Transverse colon (tissue), 4 donors: ENCODE results near the gene FBXO30. TPM values are rescaled to one million over a fixed set of nuclear protein-coding genes. Genes with fewer than 3 reads are reported as not detected.
A peak's percentile ranks its signal among the peaks of the same experiment; 100 is the strongest.

Experiments used
- DNase-seq: peaks from one replicate; pipeline ENCODE4 v3.0.0-alpha.2; 2019
- H3K27ac ChIP-seq, 4 donors: fragments of 200-600 bp; sonication (generic); 2 replicates each; pipeline ENCODE4 v1.5.1; 2016 to 2018; ENCODE audit warnings: inconsistent platforms in 4 of 4
- H3K27me3 ChIP-seq: fragments of 200-600 bp; sonication (generic); 2 replicates; pipeline ENCODE4 v1.5.1; 2017; ENCODE audit warnings: inconsistent platforms
- H3K36me3 ChIP-seq, 4 donors: fragments of 200-600 bp; sonication (generic); 2 replicates each; pipeline ENCODE4 v1.5.1; 2017 to 2019; ENCODE audit warnings: inconsistent platforms in 4 of 4
- H3K4me1 ChIP-seq, 4 donors: fragments of 200-600 bp; sonication (generic); 2 replicates each; pipeline ENCODE4 v1.5.1; 2017 to 2020; ENCODE audit warnings: inconsistent platforms in 4 of 4
- H3K4me3 ChIP-seq, 4 donors: fragments of 200-600 bp; sonication (generic); 1 replicate in 1 of 4; 2 replicates in 3 of 4; pipeline versions ENCODE4 v1.5.1 to v1.6.1; 2017 to 2019; ENCODE audit warnings: inconsistent platforms in 4 of 4
- H3K9me3 ChIP-seq, 2 donors: fragments of 200-600 bp; sonication (generic); 2 replicates each; pipeline ENCODE4 v1.5.1; 2017 to 2019; ENCODE audit warnings: inconsistent platforms in 2 of 2
- EP300 ChIP-seq: sonication (generic); formaldehyde crosslinking; IDR thresholded peaks from one replicate; pipeline ENCODE4 v1.6.1; 2017; ENCODE audit warnings: antibody characterized with exemption, low read depth
- POLR2A ChIP-seq: fragments of 450-650 bp; IDR thresholded peaks from one replicate; pipeline ENCODE4 v1.6.1; 2016; ENCODE audit warnings: antibody characterized with exemption, mild to moderate bottlenecking, moderate library complexity
- POLR2AphosphoS5 ChIP-seq, 3 donors: sonication (generic); formaldehyde crosslinking; IDR thresholded peaks; one replicate each; pipeline ENCODE4 v1.6.1; 2016; ENCODE audit warnings: antibody characterized with exemption in 3 of 3
- WGBS, 2 donors: methylation state at CpG; one replicate each; pipeline ENCODE4 v1.1.5; 2018; ENCODE audit warnings: low coverage in 1 of 2; 5-methylcytosine and 5-hydroxymethylcytosine counted together
- in situ Hi-C, 4 donors: fragments of 200-750 bp; cut with MboI; loops; one replicate each; pipeline versions ENCODE4 v1.15.0 to v1.15.1; 2017; ENCODE audit warnings: low sequenced_read_pairs in 3 of 4, low pct_ligation_motif_present in 1 of 4, low pct_unique_long_range_greater_than_20kb in 1 of 4
- intact Hi-C: fragments of 100-400 bp; cut with DNase I; formaldehyde crosslinking; loops from one replicate; pipeline ENCODE4 v1.15.1; 2023; ENCODE audit warnings: low total_unique reads
- total RNA-seq, 4 donors: library from RNA; depleted of rRNA; stranded (reverse); fragments of >200 nt; gene quantifications; one replicate each; pipeline ENCODE4 v1.1.0, GENCODE V29; 2016
- TF ChIP-seq, protein P1 (sequence below), 5 experiments: fragments of 200-600 bp in 3 of 5; fragments of 450-650 bp in 2 of 5; sonication (generic) in 3 of 5; IDR thresholded peaks; 1 replicate in 2 of 5; 2 replicates in 3 of 5; pipeline ENCODE4 v1.5.1; 2016 to 2017; ENCODE audit warnings: antibody characterized with exemption in 5 of 5, inconsistent platforms in 3 of 5, mild to moderate bottlenecking in 2 of 5, moderate library complexity in 1 of 5

FBXO30 gene
- total RNA-seq, 4 donors from 2014 or later = 6.0 to 13.0 (median 9.2) TPM

DNA sequence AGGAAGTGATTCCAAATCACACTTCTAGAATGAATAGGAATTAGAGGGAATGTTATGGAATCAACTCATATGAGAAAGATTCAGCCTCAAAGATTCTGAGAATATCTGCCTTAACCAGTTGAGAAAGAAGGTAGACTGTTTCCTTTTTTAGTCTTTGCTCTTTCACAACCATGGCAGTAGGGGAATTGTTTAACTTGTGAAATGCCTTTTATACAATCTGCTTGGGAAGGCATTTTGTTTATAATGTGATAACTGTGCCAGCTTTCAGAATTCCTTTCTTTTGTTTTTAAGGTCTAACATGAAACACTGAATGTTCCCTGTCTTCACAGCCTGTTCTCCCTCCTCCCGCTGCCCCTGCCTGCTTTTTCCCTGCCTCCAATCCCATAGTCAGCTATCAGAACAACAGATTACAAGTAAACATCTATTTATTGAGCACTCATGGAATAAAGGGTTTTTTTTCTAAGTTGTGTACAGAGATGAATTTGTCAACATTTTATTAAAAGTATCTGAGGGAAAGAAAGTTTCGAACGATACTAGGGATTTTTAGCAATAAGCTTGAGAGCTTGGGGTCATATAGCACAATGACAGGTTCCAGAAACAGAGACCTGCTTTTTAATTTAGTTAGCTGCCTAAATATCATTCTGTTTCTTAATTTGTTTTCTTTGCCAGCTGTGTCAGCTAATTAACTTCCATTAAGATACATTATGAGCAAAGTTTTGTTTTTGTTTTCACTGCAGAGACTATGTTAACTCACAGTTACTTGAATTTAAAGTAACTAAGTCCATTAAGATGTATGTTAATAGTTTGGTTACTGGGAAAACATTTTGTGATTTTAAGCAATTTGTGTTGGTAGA is 28.3 kb upstream of the FBXO30 start:
- Histone ChIP-seq H3K4me3 (no peak overlapping the region), H3K36me3 (no peaks in the 10 kb centered on the region), H3K27ac (peak overlapping the region in 3 of 4 donors; percentile 50 to 67 (median 65)), H3K4me1 (peaks cover 0 to 8% (median 0%) of the 10 kb centered on the region in 4 donors), H3K27me3 (no peaks in the 10 kb centered on the region), H3K9me3 (no peaks in the 10 kb centered on the region)
- in situ Hi-C loops (no loop called here), intact Hi-C loops (no loop called here)
- TF ChIP-seq, protein P1, sequence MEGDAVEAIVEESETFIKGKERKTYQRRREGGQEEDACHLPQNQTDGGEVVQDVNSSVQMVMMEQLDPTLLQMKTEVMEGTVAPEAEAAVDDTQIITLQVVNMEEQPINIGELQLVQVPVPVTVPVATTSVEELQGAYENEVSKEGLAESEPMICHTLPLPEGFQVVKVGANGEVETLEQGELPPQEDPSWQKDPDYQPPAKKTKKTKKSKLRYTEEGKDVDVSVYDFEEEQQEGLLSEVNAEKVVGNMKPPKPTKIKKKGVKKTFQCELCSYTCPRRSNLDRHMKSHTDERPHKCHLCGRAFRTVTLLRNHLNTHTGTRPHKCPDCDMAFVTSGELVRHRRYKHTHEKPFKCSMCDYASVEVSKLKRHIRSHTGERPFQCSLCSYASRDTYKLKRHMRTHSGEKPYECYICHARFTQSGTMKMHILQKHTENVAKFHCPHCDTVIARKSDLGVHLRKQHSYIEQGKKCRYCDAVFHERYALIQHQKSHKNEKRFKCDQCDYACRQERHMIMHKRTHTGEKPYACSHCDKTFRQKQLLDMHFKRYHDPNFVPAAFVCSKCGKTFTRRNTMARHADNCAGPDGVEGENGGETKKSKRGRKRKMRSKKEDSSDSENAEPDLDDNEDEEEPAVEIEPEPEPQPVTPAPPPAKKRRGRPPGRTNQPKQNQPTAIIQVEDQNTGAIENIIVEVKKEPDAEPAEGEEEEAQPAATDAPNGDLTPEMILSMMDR (IDR thresholded peaks at IDR 0.05) = no peak
- TF ChIP-seq POLR2A (no peak), EP300 (no peak), POLR2AphosphoS5 (IDR thresholded peaks at IDR 0.05) (no peak)
- 73 to 87% methylated on average over 2 to 3 of the region's 3 CpGs for WGBS, 2 donors
- DNase-seq = no peak

DNA sequence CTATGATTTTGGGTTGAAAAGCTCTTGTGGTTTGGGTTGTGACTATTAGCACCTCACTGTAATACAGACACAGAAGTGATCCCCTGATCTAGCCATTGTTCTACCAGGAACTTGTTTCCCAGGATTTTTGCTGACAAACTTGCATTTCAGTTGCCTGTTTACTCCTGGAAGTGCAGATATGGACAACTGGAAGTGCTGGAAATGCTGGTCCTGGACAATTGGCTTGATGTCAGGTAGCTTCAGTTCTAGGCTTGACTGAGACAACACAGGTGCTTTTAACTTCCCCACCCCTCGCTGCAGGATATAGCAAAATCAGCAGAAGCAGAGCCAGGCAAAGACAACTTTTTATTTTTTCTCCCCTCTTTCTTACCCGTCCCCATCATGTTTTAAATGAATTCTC is 27.1 kb upstream of the FBXO30 start:
- H3K27ac ChIP-seq = peak overlapping the region in 3 of 4 donors; percentile 50 to 67 (median 65)
- no peaks in the 10 kb centered on the region for H3K27me3 ChIP-seq
- intact Hi-C loops = no loop called here
- H3K4me1 ChIP-seq = peaks cover 0 to 8% (median 0%) of the 10 kb centered on the region in 4 donors
- TF ChIP-seq POLR2AphosphoS5 (IDR thresholded peaks at IDR 0.05) = no peak
- no peak for TF ChIP-seq POLR2A
- TF ChIP-seq EP300 = no peak
- TF ChIP-seq, protein P1 (IDR thresholded peaks at IDR 0.05) = no peak
- H3K9me3 ChIP-seq = no peaks in the 10 kb centered on the region
- no peak for DNase-seq
- WGBS, 2 donors = 81 to 100% methylated on average over 2 of the region's 2 CpGs
- in situ Hi-C loops = no loop called here
- no peak overlapping the region for H3K4me3 ChIP-seq
- H3K36me3 ChIP-seq = no peaks in the 10 kb centered on the region

DNA sequence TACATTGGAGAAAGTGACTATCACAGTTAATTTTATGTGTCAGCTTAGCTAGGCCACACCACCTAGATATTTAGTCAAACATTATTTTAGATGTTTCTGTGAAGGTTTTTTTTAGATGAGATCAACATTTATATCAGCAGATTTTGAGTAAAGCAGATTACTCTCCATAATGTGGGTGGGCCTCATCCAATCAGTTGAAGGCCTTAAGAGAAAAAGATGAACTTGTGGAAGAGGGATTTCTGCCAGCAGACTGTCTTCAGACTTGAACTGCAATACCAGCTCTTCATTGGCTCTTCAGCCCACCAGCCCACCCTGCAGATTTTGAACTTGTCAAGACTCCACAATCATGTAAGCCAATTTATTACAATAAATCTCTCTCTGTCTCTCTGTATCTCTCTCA is 25.1 kb upstream of the FBXO30 start:
- no peaks in the 10 kb centered on the region for H3K27me3 ChIP-seq
- intact Hi-C loops (no loop called here), in situ Hi-C loops (no loop called here)
- no peak overlapping the region for H3K4me3 ChIP-seq
- no peaks in the 10 kb centered on the region for H3K9me3 ChIP-seq
- no peak for DNase-seq
- no peak for TF ChIP-seq POLR2A
- TF ChIP-seq POLR2AphosphoS5 (IDR thresholded peaks at IDR 0.05) = no peak
- no peak for TF ChIP-seq EP300
- TF ChIP-seq, protein P1 (IDR thresholded peaks at IDR 0.05) = no peak
- no peaks in the 10 kb centered on the region for H3K36me3 ChIP-seq
- H3K27ac ChIP-seq = no peak overlapping the region
- H3K4me1 ChIP-seq = peaks cover 0 to 8% (median 0%) of the 10 kb centered on the region in 4 donors

DNA sequence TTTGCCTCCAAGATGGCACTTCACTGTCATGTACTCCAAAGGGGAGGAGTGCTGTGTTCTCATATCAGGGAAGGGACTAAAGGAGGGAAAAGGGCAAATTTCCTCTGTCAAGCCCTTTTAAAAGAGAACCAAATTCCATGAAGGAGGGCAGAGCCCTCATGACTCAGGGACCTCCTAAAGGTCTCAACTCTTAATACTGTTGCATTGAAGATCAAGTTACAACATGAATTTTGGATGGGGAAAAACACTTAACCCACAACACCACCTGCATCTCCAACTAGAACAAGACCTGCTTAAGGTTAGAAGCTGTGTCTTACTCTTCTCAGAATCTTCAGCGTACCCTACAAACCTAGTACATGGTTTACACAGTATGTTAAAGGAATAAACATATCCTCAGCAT is 23.7 kb upstream of the FBXO30 start:
- Histone ChIP-seq H3K9me3 (no peaks in the 10 kb centered on the region), H3K27ac (no peak overlapping the region), H3K36me3 (no peaks in the 10 kb centered on the region), H3K4me1 (peaks cover 0 to 8% (median 0%) of the 10 kb centered on the region in 4 donors), H3K4me3 (no peak overlapping the region), H3K27me3 (no peaks in the 10 kb centered on the region)
- in situ Hi-C loops (no loop called here), intact Hi-C loops (no loop called here)
- no peak for DNase-seq
- 85 to 100% methylated on average over 1 of the region's 1 CpG for WGBS, 2 donors
- no peak for TF ChIP-seq POLR2A
- no peak for TF ChIP-seq POLR2AphosphoS5 (IDR thresholded peaks at IDR 0.05)
- TF ChIP-seq, protein P1 (IDR thresholded peaks at IDR 0.05) = no peak
- TF ChIP-seq EP300 = no peak
